ENCODE measurements around the gene SREBF2.
"Not testable (repeated sequence)": the region's sequence is repeated elsewhere in the genome, so short reads cannot be mapped to it uniquely, and the experiment has no call there.

SREBF2 gene

GRCh38 chr22:41821471-41822316 lies 11.2 kb upstream of the SREBF2 start:
- no peak for DNase-seq

- DNase-seq = no peak
These were observed 10.4 kb upstream of the SREBF2 start for GRCh38 chr22:41822317-41823057.

- DNase-seq = no peak
These were observed 9.1 kb upstream of the SREBF2 start for GRCh38 chr22:41823797-41824196.

- DNase-seq = no peak
These were observed 7.5 kb upstream of the SREBF2 start for GRCh38 chr22:41825376-41825775.

- DNase-seq = no peak
These were observed 6.9 kb upstream of the SREBF2 start for GRCh38 chr22:41826021-41826420.

- DNase-seq = no peak
These were observed 6.2 kb upstream of the SREBF2 start for GRCh38 chr22:41826430-41827383.

- no peak for DNase-seq
These were observed 5.2 kb upstream of the SREBF2 start for GRCh38 chr22:41827671-41828070.

- no peak for DNase-seq
These were observed 4.4 kb upstream of the SREBF2 start for GRCh38 chr22:41828516-41828915.

GRCh38 chr22:41830174-41830573 lies 2.7 kb upstream of the SREBF2 start:
- no peak for DNase-seq

GRCh38 chr22:41831383-41831782 lies 1.5 kb upstream of the SREBF2 start:
- DNase-seq = no peak

- no peak for DNase-seq
These were observed 915 bp upstream of the SREBF2 start for GRCh38 chr22:41831828-41832552.

- peak; percentile 32 for DNase-seq
These were observed 582 bp downstream of the SREBF2 start for GRCh38 chr22:41833369-41834004.

GRCh38 chr22:41834005-41834944 lies 1.4 kb downstream of the SREBF2 start:
- no peak for DNase-seq

GRCh38 chr22:41835462-41835861 lies 2.6 kb downstream of the SREBF2 start:
- not testable (repeated sequence) for DNase-seq

- DNase-seq = no peak
These were observed 3.6 kb downstream of the SREBF2 start for GRCh38 chr22:41836551-41836950.

- DNase-seq = no peak
These were observed 6.1 kb downstream of the SREBF2 start for GRCh38 chr22:41838842-41839618.

GRCh38 chr22:41840216-41840615 lies 7.3 kb downstream of the SREBF2 start:
- DNase-seq = no peak

- no peak for DNase-seq
These were observed 8.3 kb downstream of the SREBF2 start for GRCh38 chr22:41841085-41841712.
